Peyer's patch (tissue), 4 donors: Measurements from ENCODE around the gene RPS6KA5. TPM values are rescaled to one million over a fixed set of nuclear protein-coding genes. Genes with fewer than 3 reads are reported as not detected.

Experiments
- DNase-seq, 3 donors: peaks; one replicate each; pipeline ENCODE4 v3.0.0-alpha.2; 2017 to 2019
- H3K27ac ChIP-seq, 4 donors: fragments of 200-600 bp; sonication (generic); one replicate each; pipeline ENCODE4 v1.5.1; 2016 to 2019
- H3K27me3 ChIP-seq, 2 donors: fragments of 200-600 bp; sonication (generic); one replicate each; pipeline ENCODE4 v1.5.1; 2019
- H3K36me3 ChIP-seq, 3 donors: fragments of 200-600 bp; sonication (generic); one replicate each; pipeline ENCODE4 v1.5.1; 2016 to 2019
- H3K4me1 ChIP-seq, 4 donors: fragments of 200-600 bp; sonication (generic); one replicate each; pipeline ENCODE4 v1.5.1; 2016 to 2019
- H3K4me3 ChIP-seq, 4 donors: fragments of 200-600 bp; sonication (generic); 1 replicate in 3 of 4; 2 replicates in 1 of 4; pipeline ENCODE4 v1.5.1; 2016 to 2019; ENCODE audit warnings: mild to moderate bottlenecking in 1 of 4
- H3K9me3 ChIP-seq, 4 donors: fragments of 200-600 bp; sonication (generic); one replicate each; pipeline ENCODE4 v1.5.1; 2016 to 2019; ENCODE audit warnings: mild to moderate bottlenecking in 1 of 4
- POLR2A ChIP-seq, 2 donors: fragments of 450-650 bp; IDR thresholded peaks; one replicate each; pipeline ENCODE4 v1.5.1; 2017; ENCODE audit warnings: antibody characterized with exemption in 2 of 2, mild to moderate bottlenecking in 2 of 2, moderate library complexity in 2 of 2
- total RNA-seq, 4 donors: library from RNA; depleted of rRNA; stranded (reverse); fragments of >200 nt; gene quantifications; one replicate each; pipeline ENCODE4 v1.1.0, GENCODE V29; 2016
- TF ChIP-seq, protein P1 (sequence below), 6 experiments: fragments of 450-650 bp in 4 of 6; fragments of 200-600 bp in 2 of 6; sonication (generic) in 1 of 6; IDR thresholded peaks; one replicate each; pipeline ENCODE4 v1.5.1; 2017 to 2019; ENCODE audit warnings: antibody characterized with exemption in 6 of 6, mild to moderate bottlenecking in 3 of 6, moderate library complexity in 1 of 6

The RPS6KA5 gene
- total RNA-seq, 4 donors from 2014 or later = 10.3 to 15.1 (median 10.6) TPM

DNA sequence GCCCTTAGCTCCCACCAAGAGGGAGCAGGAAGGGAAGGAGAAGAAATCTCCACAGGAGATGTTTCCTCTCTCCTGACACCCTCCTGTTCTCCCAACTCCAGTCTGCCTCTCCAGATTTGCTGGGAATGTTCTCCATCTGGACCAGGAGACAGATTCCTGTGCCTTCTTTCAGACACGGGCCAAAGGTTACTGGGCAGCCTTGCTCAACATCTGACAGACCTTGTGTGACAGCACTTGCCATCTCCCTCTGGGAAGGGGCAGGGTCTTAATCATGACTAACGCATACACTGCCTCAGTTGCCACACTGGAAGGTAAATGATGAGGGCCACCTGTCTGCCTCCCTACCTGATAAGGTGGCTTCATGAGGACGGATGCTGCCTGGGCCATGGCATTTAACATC lies 241.7 kb downstream of the RPS6KA5 start:
- TF ChIP-seq POLR2A (IDR thresholded peaks at IDR 0.05) = no peak
- TF ChIP-seq, protein P1, sequence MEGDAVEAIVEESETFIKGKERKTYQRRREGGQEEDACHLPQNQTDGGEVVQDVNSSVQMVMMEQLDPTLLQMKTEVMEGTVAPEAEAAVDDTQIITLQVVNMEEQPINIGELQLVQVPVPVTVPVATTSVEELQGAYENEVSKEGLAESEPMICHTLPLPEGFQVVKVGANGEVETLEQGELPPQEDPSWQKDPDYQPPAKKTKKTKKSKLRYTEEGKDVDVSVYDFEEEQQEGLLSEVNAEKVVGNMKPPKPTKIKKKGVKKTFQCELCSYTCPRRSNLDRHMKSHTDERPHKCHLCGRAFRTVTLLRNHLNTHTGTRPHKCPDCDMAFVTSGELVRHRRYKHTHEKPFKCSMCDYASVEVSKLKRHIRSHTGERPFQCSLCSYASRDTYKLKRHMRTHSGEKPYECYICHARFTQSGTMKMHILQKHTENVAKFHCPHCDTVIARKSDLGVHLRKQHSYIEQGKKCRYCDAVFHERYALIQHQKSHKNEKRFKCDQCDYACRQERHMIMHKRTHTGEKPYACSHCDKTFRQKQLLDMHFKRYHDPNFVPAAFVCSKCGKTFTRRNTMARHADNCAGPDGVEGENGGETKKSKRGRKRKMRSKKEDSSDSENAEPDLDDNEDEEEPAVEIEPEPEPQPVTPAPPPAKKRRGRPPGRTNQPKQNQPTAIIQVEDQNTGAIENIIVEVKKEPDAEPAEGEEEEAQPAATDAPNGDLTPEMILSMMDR (IDR thresholded peaks at IDR 0.05) = no peak
- Histone ChIP-seq H3K27ac (no peak overlapping the region), H3K27me3 (no peaks in the 10 kb centered on the region), H3K4me3 (no peak overlapping the region), H3K4me1 (peaks cover 0 to 19% (median 2%) of the 10 kb centered on the region in 4 donors), H3K9me3 (peaks cover 0 to 3% (median 1%) of the 10 kb centered on the region in 4 donors), H3K36me3 (no peaks in the 10 kb centered on the region)
- no peak for DNase-seq

DNA sequence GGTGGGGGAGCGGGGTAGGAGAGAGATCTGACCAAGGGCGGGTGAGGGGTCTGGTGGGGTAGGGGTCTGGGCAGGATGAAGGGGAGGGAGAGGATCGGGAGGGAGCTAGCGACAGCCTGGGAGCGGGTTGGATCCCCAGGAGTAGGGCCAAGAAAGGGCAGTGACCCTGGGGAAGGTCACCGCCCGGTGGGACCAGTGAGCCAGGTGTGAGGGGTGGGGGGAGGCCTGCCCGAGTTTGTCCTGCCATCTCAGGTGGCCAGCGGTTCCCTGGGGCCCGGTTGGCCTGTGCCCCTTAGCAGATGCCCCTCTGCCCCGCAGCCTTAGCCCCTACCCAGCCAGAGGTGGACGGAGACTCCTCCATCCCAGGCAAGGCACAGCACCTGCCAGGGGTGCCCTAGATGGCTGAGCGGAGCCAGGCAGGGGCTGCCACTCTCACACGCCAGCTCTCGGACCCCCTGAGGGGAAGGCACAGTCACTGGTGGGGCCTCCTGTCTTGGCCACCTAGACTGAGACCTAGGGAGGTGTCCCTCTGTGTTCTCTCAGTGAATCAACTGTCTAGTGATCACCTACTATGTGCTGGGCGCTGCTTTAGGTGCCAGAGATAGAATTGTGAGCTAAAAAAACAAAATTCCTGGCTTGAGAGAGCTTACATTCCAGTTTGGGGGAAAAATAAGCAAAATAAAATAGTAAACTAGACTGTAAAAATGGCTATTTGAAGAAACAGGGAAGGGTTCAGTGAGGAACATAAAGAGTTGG lies 243.6 kb downstream of the RPS6KA5 start:
- peaks cover 0 to 19% (median 2%) of the 10 kb centered on the region in 4 donors for H3K4me1 ChIP-seq
- TF ChIP-seq, protein P1 (IDR thresholded peaks at IDR 0.05) = no peak
- no peak for TF ChIP-seq POLR2A (IDR thresholded peaks at IDR 0.05)
- no peaks in the 10 kb centered on the region for H3K36me3 ChIP-seq
- H3K27ac ChIP-seq = peak overlapping the region in 1 of 4 donors; percentile 25
- H3K9me3 ChIP-seq = no peaks in the 10 kb centered on the region
- H3K4me3 ChIP-seq = peak overlapping the region in 2 of 4 donors; percentile 30 to 34
- no peaks in the 10 kb centered on the region for H3K27me3 ChIP-seq
- no peak for DNase-seq

DNA sequence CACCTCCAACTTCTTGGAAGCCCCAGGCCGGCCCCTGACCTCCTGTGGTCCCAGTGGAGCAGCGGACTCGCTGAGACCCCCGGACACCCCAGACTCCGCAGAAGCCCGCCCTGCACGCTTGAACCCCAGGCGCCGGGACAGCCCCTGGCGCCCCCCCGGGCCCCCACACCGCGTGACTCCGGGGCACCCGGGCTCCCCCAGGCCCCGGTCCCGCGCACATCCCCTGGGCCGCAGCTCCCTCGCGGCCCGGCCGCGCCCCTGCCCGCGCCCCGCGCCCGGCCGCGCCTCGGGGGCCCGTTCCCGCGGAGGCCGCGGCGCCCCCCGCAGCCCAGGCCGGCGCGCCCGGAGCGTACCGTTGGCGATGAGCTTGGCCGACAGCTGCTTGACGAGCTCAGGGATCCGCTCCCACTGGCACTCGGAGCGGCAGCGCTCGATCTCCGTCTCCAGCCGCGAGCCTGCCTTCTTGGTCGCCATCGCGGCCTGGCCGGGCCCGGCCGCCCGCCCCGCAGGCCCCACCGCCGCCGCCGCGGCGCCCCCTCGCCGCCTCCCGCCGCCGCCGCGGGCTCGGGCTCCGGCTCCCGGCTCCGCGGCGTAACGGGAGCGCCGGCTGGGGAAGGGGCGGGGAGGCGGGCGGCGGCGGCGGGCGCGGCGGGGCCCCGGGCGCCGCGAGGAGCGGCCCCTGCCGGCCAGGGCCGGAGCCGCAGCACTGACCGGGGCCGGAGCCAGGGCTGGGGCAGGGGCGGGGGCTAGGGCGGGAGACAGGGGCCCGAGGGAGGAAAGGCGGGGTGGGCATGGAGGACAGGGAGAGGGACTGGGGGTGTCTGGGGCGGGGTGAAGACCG lies 244.4 kb downstream of the RPS6KA5 start, which contains the start of gene TTC7B:
TTC7B (minus strand) TSS at position 609 of the 841 bp plus-strand sequence; CDS start at position 474, 135 bp downstream.
- Histone ChIP-seq H3K27ac (peak within 1 kb of the TSS in 1 of 4 donors; percentile 25), H3K4me3 (peak within 1 kb of the TSS; percentile 28 to 67 (median 52)), H3K4me1 (peaks cover 0 to 19% (median 2%) of the 10 kb centered on the region in 4 donors), H3K36me3 (no peaks in the 10 kb centered on the region), H3K9me3 (no peaks in the 10 kb centered on the region), H3K27me3 (no peaks in the 10 kb centered on the region)
- no peak for DNase-seq
- TF ChIP-seq, protein P1 (IDR thresholded peaks at IDR 0.05) = peak in 3 of 6 experiments; percentile 18 to 28 (median 20)
- no peak for TF ChIP-seq POLR2A (IDR thresholded peaks at IDR 0.05)

DNA sequence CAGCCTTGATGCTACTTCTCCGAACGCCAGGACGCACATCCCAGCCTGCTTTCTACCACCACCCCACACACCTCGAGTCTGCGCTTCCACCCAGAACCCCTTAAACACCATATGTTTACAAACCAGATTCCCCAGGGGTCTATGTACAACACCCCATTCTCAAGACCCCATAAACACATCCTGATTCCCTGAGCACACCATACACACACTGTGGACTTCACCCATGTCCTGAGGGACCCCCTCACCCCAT lies 244.9 kb downstream of the RPS6KA5 start:
- no peak for TF ChIP-seq POLR2A (IDR thresholded peaks at IDR 0.05)
- TF ChIP-seq, protein P1 (IDR thresholded peaks at IDR 0.05) = no peak
- no peaks in the 10 kb centered on the region for H3K27me3 ChIP-seq
- peaks cover 0 to 19% (median 2%) of the 10 kb centered on the region in 4 donors for H3K4me1 ChIP-seq
- peak overlapping the region; percentile 28 to 67 (median 52) for H3K4me3 ChIP-seq
- no peak for DNase-seq
- H3K36me3 ChIP-seq = no peaks in the 10 kb centered on the region
- H3K9me3 ChIP-seq = no peaks in the 10 kb centered on the region
- H3K27ac ChIP-seq = no peak overlapping the region

DNA sequence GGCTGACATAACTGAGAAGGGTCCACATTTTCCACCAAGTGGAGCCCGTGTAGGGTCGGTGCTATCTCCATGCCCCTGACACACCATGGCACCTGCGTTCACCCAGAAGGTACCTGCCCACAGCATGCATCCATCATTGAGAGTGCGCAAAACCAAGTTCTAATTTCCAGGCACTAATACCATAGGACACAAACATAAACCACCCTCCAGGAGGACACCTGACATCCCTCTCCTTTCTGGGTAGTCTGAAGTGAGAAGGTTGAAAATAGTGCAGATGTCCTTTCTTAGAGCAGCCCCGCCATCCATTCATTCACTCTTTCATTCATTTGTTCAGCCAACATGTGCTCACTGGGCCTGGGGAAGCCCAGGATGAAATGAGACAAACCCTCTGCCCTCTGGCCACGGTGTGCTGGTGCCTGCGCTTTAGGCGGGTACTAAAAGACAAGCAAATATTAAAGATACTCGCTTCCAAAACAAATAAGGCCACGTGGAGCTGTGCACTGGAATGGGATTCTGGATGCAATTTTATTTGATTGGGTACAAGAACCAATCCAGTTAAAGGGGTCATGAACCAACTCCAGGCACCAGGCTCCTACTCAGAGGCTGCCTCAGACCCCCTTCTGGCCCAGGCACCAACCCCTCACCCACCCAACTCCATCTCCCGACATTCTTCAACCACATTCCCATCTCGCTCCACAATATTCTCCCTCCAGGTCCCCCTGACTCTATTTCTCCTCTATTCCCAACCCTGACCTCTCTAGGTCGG lies 245.5 kb downstream of the RPS6KA5 start:
- DNase-seq = no peak
- no peaks in the 10 kb centered on the region for H3K36me3 ChIP-seq
- TF ChIP-seq, protein P1 (IDR thresholded peaks at IDR 0.05) = no peak
- TF ChIP-seq POLR2A (IDR thresholded peaks at IDR 0.05) = no peak
- no peak overlapping the region for H3K27ac ChIP-seq
- peak overlapping the region in 3 of 4 donors; percentile 28 to 67 (median 64) for H3K4me3 ChIP-seq
- H3K9me3 ChIP-seq = no peaks in the 10 kb centered on the region
- no peaks in the 10 kb centered on the region for H3K27me3 ChIP-seq
- peaks cover 0 to 19% (median 2%) of the 10 kb centered on the region in 4 donors for H3K4me1 ChIP-seq
